Keratinocyte (primary cell): ENCODE results near the gene DAPK1. TPM values are rescaled to one million over a fixed set of nuclear protein-coding genes. Genes with fewer than 3 reads are reported as not detected.

Experiments used
- DNase-seq: peaks from one replicate; pipeline ENCODE4 v3.0.0-alpha.2; 2011; ENCODE audit warnings: low read depth, missing footprints, low spot score
- FAIRE-seq: peaks from 2 replicates; lab custom pipeline; 2011; peaks lifted over from hg19 to GRCh38; lab: Jason Lieb, UNC
- H2AFZ ChIP-seq: 2 replicates; pipeline ENCODE4 v1.6.0; 2012; ENCODE audit warnings: low read length, control low read depth, inconsistent platforms; ENCODE audit not compliant: control insufficient read depth
- H3K27ac ChIP-seq: 2 replicates; pipeline ENCODE4 v1.5.1; 2011; ENCODE audit warnings: low read length; ENCODE audit not compliant: control insufficient read depth, insufficient read depth
- H3K27me3 ChIP-seq: 3 replicates; pipeline ENCODE4 v1.6.0; 2011; ENCODE audit warnings: low read length; ENCODE audit not compliant: control insufficient read depth, insufficient read depth; ENCODE audit errors: extremely low read depth
- H3K36me3 ChIP-seq, 2 experiments: 2 replicates in 1 of 2; 3 replicates in 1 of 2; pipeline ENCODE4 v1.5.1; 2011; ENCODE audit warnings: low read length in 2 of 2, mild to moderate bottlenecking in 1 of 2; ENCODE audit not compliant: control insufficient read depth in 2 of 2, insufficient read depth in 2 of 2; ENCODE audit errors: extremely low read depth in 1 of 2
- H3K4me1 ChIP-seq: 3 replicates; pipeline ENCODE4 v1.5.1; 2011; ENCODE audit warnings: low read length; ENCODE audit not compliant: control insufficient read depth, insufficient read depth; ENCODE audit errors: extremely low read depth
- H3K4me2 ChIP-seq: 3 replicates; pipeline ENCODE4 v1.6.0; 2011; ENCODE audit warnings: low read depth, low read length; ENCODE audit not compliant: control insufficient read depth, insufficient read depth; ENCODE audit errors: extremely low read depth
- H3K4me3 ChIP-seq, 3 experiments: fragments of 200-600 bp in 1 of 3; sonication (generic) in 1 of 3; 2 replicates in 2 of 3; 3 replicates in 1 of 3; pipeline ENCODE4 v1.5.1; 2011 to 2016; ENCODE audit warnings: low read length in 3 of 3, mild to moderate bottlenecking in 3 of 3, control low read depth in 2 of 3, inconsistent platforms in 1 of 3, low read depth in 1 of 3, mixed read lengths in 1 of 3, mixed run types in 1 of 3, moderate library complexity in 1 of 3; ENCODE audit not compliant: control insufficient read depth in 2 of 3, insufficient read depth in 2 of 3; ENCODE audit errors: extremely low read depth in 1 of 3
- H3K79me2 ChIP-seq: 2 replicates; pipeline ENCODE4 v1.6.0; 2012; ENCODE audit warnings: low read length; ENCODE audit not compliant: control insufficient read depth, insufficient read depth
- H3K9ac ChIP-seq: 3 replicates; pipeline ENCODE4 v1.6.0; 2011; ENCODE audit warnings: low read length; ENCODE audit not compliant: control insufficient read depth, insufficient read depth; ENCODE audit errors: extremely low read depth
- H3K9me1 ChIP-seq: 3 replicates; pipeline ENCODE4 v1.6.0; 2011; ENCODE audit warnings: low read length; ENCODE audit not compliant: control insufficient read depth, insufficient read depth; ENCODE audit errors: extremely low read depth
- H3K9me3 ChIP-seq: 2 replicates; pipeline ENCODE4 v1.5.1; 2012; ENCODE audit warnings: low read depth, low read length; ENCODE audit not compliant: control insufficient read depth
- H4K20me1 ChIP-seq: 3 replicates; pipeline ENCODE4 v1.6.0; 2011; ENCODE audit warnings: low read length; ENCODE audit not compliant: control insufficient read depth, insufficient read depth; ENCODE audit errors: extremely low read depth
- CTCF ChIP-seq, 3 experiments: IDR thresholded peaks in 1 of 3; conservative IDR thresholded peaks in 1 of 3; optimal IDR thresholded peaks in 1 of 3; 2 replicates in 2 of 3; 3 replicates in 1 of 3; pipeline versions ENCODE3 to v1.5.1; 2011; ENCODE audit warnings: low read length in 3 of 3, mild to moderate bottlenecking in 3 of 3, moderate library complexity in 2 of 3, control low read depth in 1 of 3, inconsistent platforms in 1 of 3; ENCODE audit not compliant: insufficient read depth in 2 of 3; ENCODE audit errors: extremely low read depth in 1 of 3
- EZH2 ChIP-seq: IDR thresholded peaks from one replicate; pipeline ENCODE4 v1.6.1; 2012; ENCODE audit warnings: inconsistent platforms, mild to moderate bottlenecking, low read length, moderate library complexity
- dilution Hi-C: fragments of 300-500 bp; cut with MboI; formaldehyde crosslinking; loops from one replicate; pipeline ENCODE4 v1.7.0; 2020; ENCODE audit warnings: low sequenced_read_pairs; ENCODE audit not compliant: extremely low pct_ligation_motif_present
- polyA plus RNA-seq, 5 experiments: library from polyadenylated mRNA; depleted of rRNA in 3 of 5; stranded (reverse) in 3 of 5; stranded (forward) in 1 of 5; unstranded in 1 of 5; fragments of >200 nt; gene quantifications; 1 replicate in 1 of 5; 2 replicates in 3 of 5; 3 replicates in 1 of 5; pipeline versions ENCODE4 v1.2.1 to v1.2.3, GENCODE V29; 2011 to 2012; ENCODE audit warnings: missing spikeins in 2 of 5, low read depth in 1 of 5, low replicate concordance in 1 of 5

The DAPK1 gene
- polyA plus RNA-seq, 1 donor (not counting 4 experiments of a cell fraction or from before 2014, with no cell fraction given): 2.8 TPM

- Histone ChIP-seq H3K4me3 (peak overlapping the region; percentile 1 to 54 (median 36)), H3K9me1 (no peaks in the 10 kb centered on the region), H3K27ac (peak overlapping the region; percentile 58), H3K4me1 (peaks cover 31% of the 10 kb centered on the region), H3K79me2 (no peaks in the 10 kb centered on the region), H3K4me2 (peak overlapping the region; percentile 60), H4K20me1 (no peaks in the 10 kb centered on the region), H3K9me3 (no peaks in the 10 kb centered on the region), H3K9ac (peak overlapping the region; percentile 31), H2AFZ (peak overlapping the region; percentile 83), H3K36me3 (no peaks in the 10 kb centered on the region), H3K27me3 (no peaks in the 10 kb centered on the region)
- TF ChIP-seq EZH2 (no peak), CTCF (optimal IDR thresholded peaks at IDR 0.05 in 1 of 3, IDR thresholded peaks at IDR 0.05 in 1 of 3, conservative IDR thresholded peaks at IDR 0.05 in 1 of 3; ENCODE audit: extremely low read depth in 1 of 3, insufficient read depth in 2 of 3, low read length in 3 of 3) (no peak)
- DNase-seq (peak; percentile 77), FAIRE-seq (peak; percentile 92)
- dilution Hi-C loops: loop anchor here (25.0 kb wide), 1 partner anchor 99 kb away; no protein-coding TSS in a partner anchor
Measured at GRCh38 chr9:87713278-87713987, 215.8 kb downstream of the DAPK1 start.

- H3K4me3 ChIP-seq: peak overlapping the region in 1 of 3 experiments; percentile 54
- DNase-seq: no peak
Measured at GRCh38 chr9:87713988-87714330, 216.3 kb downstream of the DAPK1 start.

More at GRCh38 chr9:87713988-87714330, 216.3 kb downstream of the DAPK1 start:
- H2AFZ ChIP-seq: peak overlapping the region; percentile 83
- peak overlapping the region; percentile 31 for H3K9ac ChIP-seq
- peak overlapping the region; percentile 58 for H3K27ac ChIP-seq
- H3K27me3 ChIP-seq: no peaks in the 10 kb centered on the region
- peak overlapping the region; percentile 60 for H3K4me2 ChIP-seq
- no peaks in the 10 kb centered on the region for H3K9me3 ChIP-seq
- H3K9me1 ChIP-seq: no peaks in the 10 kb centered on the region
- no peaks in the 10 kb centered on the region for H3K36me3 ChIP-seq
- no peaks in the 10 kb centered on the region for H4K20me1 ChIP-seq
- dilution Hi-C loops: loop anchor here (25.0 kb wide), 1 partner anchor 98 kb away; no protein-coding TSS in a partner anchor
- H3K4me1 ChIP-seq: peaks cover 31% of the 10 kb centered on the region
- no peak for FAIRE-seq
- TF ChIP-seq CTCF (optimal IDR thresholded peaks at IDR 0.05 in 1 of 3, IDR thresholded peaks at IDR 0.05 in 1 of 3, conservative IDR thresholded peaks at IDR 0.05 in 1 of 3; ENCODE audit: extremely low read depth in 1 of 3, insufficient read depth in 2 of 3, low read length in 3 of 3): no peak
- TF ChIP-seq EZH2: no peak
- no peaks in the 10 kb centered on the region for H3K79me2 ChIP-seq
